ACC112 (cell line): ENCODE data around the gene KCNH8.

ENCODE experiments used
- H2AFZ ChIP-seq: fragments of 200-600 bp; sonication (generic); one replicate; pipeline ENCODE4 v1.6.0; 2017; ENCODE audit warnings: antibody characterized with exemption, low read length; ENCODE audit not compliant: unreplicated experiment
- H3K27ac ChIP-seq: fragments of 200-600 bp; sonication (generic); 2 replicates; pipeline ENCODE4 v1.5.1; 2014; ENCODE audit warnings: low read depth, mild to moderate bottlenecking, antibody characterized with exemption, low read length, moderate library complexity
- H3K27me3 ChIP-seq: fragments of 200-600 bp; sonication (generic); 2 replicates; pipeline ENCODE4 v1.6.1; 2014; ENCODE audit warnings: mild to moderate bottlenecking, antibody characterized with exemption, low read length, moderate library complexity, mixed read lengths; ENCODE audit not compliant: insufficient read depth
- H3K36me3 ChIP-seq: fragments of 200-600 bp; sonication (generic); 2 replicates; pipeline ENCODE4 v1.6.1; 2016; ENCODE audit warnings: mild to moderate bottlenecking, antibody characterized with exemption, low read length, moderate library complexity, mixed read lengths; ENCODE audit not compliant: insufficient read depth
- H3K4me1 ChIP-seq: fragments of 200-600 bp; sonication (generic); one replicate; pipeline ENCODE4 v1.6.1; 2016; ENCODE audit warnings: low read length, mixed read lengths; ENCODE audit not compliant: insufficient read depth, unreplicated experiment, control insufficient read depth
- H3K4me3 ChIP-seq: fragments of 200-600 bp; sonication (generic); 2 replicates; pipeline ENCODE4 v1.5.1; 2014; ENCODE audit warnings: mild to moderate bottlenecking, low read depth, low read length
- H3K79me2 ChIP-seq: fragments of 200-600 bp; sonication (generic); one replicate; pipeline ENCODE4 v1.6.0; 2016; ENCODE audit warnings: low read length; ENCODE audit not compliant: control insufficient read depth, unreplicated experiment, insufficient read depth

KCNH8 gene

DNA sequence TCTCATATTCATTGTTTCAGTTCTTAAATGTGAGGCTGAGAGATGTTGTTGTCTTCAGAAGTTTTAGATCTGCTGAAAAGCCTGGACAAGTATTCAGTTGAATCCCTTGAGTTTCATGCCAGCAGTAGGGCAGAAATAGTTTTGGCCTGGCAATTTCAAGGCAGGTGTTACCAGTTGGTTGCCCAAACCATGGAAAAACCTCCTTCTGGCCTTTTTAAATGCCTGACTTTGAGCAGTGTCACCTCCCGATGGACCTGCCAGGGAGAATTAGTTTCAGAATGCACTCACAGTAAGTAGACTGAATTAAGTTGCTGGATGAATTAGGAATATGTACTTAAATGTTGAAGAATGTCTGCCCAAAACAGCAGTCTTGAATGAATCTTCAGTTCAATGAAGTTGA lies 383.1 kb downstream of the KCNH8 start:
- Histone ChIP-seq H3K4me3 (no peak overlapping the region), H2AFZ (no peak overlapping the region), H3K27me3 (no peaks in the 10 kb centered on the region), H3K36me3 (no peaks in the 10 kb centered on the region), H3K4me1 (no peaks in the 10 kb centered on the region), H3K79me2 (no peaks in the 10 kb centered on the region), H3K27ac (no peak overlapping the region)

GRCh38 chr3:19539518-19540392 lies 391.4 kb downstream of the KCNH8 start:
- Histone ChIP-seq H2AFZ (no peak overlapping the region), H3K4me3 (no peak overlapping the region), H3K27ac (no peak overlapping the region), H3K36me3 (no peaks in the 10 kb centered on the region), H3K27me3 (no peaks in the 10 kb centered on the region), H3K4me1 (no peaks in the 10 kb centered on the region), H3K79me2 (no peaks in the 10 kb centered on the region)

DNA sequence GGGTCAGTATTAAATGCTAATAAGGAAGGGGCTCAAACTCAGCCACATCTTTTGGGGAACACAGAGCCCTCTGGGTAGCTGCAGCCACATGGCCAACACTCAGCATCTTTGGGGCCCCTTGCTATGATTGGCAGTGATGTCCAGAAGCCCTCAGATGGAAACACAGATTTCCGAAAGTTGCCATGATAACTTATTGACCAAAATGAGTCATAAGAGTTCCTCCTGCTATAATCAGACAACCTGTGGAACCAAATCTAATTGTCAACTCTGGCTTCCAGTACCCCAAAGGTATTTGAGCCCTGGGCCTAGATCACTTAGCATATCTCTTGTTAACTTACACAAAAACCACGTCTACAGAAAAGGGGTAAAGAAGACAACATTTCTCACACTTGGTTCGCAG lies 392.2 kb downstream of the KCNH8 start:
- Histone ChIP-seq H3K4me1 (no peaks in the 10 kb centered on the region), H3K27me3 (no peaks in the 10 kb centered on the region), H3K27ac (no peak overlapping the region), H3K79me2 (no peaks in the 10 kb centered on the region), H3K4me3 (no peak overlapping the region), H2AFZ (no peak overlapping the region), H3K36me3 (no peaks in the 10 kb centered on the region)

DNA sequence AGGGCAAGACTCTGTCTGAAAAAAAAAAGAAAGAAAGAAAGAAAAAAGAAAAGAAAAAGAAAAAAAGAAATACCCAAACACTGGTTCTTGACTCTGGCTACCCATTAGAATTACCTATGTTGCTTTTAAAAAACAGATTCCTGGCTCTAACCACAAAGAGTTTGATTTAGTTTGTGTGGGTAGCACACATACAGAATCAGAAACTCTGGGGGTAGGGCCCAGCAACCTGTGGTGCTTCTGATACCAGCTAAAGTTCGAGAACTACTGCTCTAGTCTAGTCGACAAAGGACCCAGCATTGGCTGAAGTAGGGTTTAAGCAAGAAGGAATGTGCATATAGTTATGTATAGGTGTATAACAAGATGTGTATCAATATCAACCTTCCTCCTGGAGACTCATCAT lies 393.0 kb downstream of the KCNH8 start:
- H2AFZ ChIP-seq = no peak overlapping the region
- no peaks in the 10 kb centered on the region for H3K27me3 ChIP-seq
- no peak overlapping the region for H3K27ac ChIP-seq
- H3K79me2 ChIP-seq = no peaks in the 10 kb centered on the region
- no peaks in the 10 kb centered on the region for H3K4me1 ChIP-seq
- no peak overlapping the region for H3K4me3 ChIP-seq
- no peaks in the 10 kb centered on the region for H3K36me3 ChIP-seq

DNA sequence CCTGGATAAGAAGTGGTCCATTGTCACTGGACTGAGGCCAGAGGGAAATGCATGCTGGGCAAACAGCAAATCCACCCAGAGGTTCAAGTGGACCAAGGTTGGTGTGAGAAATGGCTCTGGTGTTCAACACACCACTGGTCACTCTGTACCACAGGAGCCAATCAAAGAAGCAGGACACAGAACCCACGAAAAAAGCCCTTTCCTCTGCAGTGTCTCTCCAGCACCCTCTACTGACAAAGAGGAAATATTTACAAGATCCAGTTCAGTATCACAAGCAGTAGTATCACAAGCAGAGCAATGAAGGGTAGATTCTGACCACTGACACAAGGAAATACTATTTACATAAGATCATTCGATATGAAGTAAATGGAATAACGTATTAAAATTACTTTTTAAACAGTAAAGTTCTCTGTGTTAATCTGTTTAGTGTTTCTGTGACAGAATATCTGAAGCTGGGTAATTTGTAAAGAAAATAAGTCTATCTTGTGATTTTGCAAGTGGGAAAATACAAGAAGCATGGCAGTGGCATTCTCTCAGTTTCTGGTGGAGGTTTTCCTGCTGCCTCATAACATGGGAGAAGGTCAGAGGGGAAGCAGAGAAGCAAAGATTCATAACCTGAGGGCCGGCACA lies 395.0 kb downstream of the KCNH8 start:
- H3K79me2 ChIP-seq = no peaks in the 10 kb centered on the region
- no peaks in the 10 kb centered on the region for H3K27me3 ChIP-seq
- no peak overlapping the region for H3K27ac ChIP-seq
- H2AFZ ChIP-seq = no peak overlapping the region
- H3K4me1 ChIP-seq = no peaks in the 10 kb centered on the region
- no peak overlapping the region for H3K4me3 ChIP-seq
- no peaks in the 10 kb centered on the region for H3K36me3 ChIP-seq

DNA sequence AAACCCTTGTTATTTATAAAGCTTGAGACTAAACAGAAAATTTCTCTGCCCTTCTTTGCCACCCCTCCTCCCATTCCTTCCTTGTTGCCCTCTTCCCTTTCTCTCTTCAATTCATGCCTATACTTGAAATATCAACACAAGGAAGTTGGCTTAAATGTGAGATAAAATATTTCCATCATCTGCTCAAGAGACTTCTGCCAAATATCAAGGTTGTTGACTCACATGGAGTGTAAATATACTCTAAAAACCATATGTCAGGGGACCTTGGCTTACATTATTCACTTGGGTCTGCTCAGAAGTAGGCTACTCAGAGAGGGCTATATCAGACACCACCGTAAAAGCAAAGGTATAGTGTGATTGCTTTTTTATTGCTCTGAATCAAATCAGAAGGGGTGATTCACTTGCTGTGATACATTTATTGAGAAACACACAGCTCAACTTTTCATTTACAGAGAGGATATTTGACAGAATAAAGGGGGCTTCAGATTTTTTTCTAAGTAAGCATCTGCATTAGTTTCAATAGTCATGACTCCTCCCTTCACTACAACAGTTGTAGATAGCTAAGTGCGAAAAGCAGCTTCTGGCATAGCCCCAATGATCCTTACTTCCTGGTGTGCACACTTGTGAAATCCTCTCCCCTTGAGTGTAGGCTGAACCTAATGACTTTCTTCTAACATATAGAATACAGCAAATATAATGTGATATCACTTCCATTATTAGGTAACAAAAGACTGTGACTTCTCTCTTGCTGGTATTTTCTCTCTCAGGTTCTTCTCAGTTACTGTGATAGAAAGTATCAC lies 399.6 kb downstream of the KCNH8 start:
- Histone ChIP-seq H3K4me3 (no peak overlapping the region), H3K36me3 (no peaks in the 10 kb centered on the region), H3K4me1 (no peaks in the 10 kb centered on the region), H2AFZ (no peak overlapping the region), H3K79me2 (no peaks in the 10 kb centered on the region), H3K27ac (no peak overlapping the region), H3K27me3 (no peaks in the 10 kb centered on the region)

GRCh38 chr3:19559724-19560442 lies 411.6 kb downstream of the KCNH8 start:
- Histone ChIP-seq H3K79me2 (no peaks in the 10 kb centered on the region), H3K4me1 (no peaks in the 10 kb centered on the region), H3K4me3 (no peak overlapping the region), H3K27me3 (no peaks in the 10 kb centered on the region), H3K27ac (no peak overlapping the region), H2AFZ (no peak overlapping the region), H3K36me3 (no peaks in the 10 kb centered on the region)

DNA sequence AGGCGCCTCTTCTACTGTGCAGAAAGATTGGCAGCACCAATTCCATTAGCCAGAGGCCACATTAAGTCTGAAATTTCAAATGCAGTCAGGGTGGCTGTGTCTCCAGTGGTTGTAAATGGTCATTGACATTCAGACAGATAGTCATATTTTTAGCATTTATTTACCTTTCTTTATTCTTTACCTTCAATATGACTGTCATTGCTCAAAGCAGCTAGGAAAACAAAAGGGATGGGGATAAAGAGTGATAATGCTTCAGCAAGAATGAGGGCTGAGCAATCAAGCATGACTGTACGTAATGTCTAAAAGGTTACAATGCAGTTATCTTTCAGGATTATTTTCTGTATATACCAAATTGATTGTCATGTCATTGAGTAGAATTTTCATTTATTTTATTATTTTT lies 425.3 kb downstream of the KCNH8 start:
- Histone ChIP-seq H3K27me3 (no peaks in the 10 kb centered on the region), H3K36me3 (no peaks in the 10 kb centered on the region), H3K4me1 (no peaks in the 10 kb centered on the region), H3K27ac (no peak overlapping the region), H2AFZ (no peak overlapping the region), H3K4me3 (no peak overlapping the region), H3K79me2 (no peaks in the 10 kb centered on the region)

GRCh38 chr3:19574268-19574667 lies 426.0 kb downstream of the KCNH8 start:
- no peaks in the 10 kb centered on the region for H3K27me3 ChIP-seq
- no peaks in the 10 kb centered on the region for H3K4me1 ChIP-seq
- no peaks in the 10 kb centered on the region for H3K79me2 ChIP-seq
- H3K36me3 ChIP-seq = no peaks in the 10 kb centered on the region
- no peak overlapping the region for H2AFZ ChIP-seq
- no peak overlapping the region for H3K4me3 ChIP-seq
- no peak overlapping the region for H3K27ac ChIP-seq

GRCh38 chr3:19576343-19576742 lies 428.0 kb downstream of the KCNH8 start:
- no peaks in the 10 kb centered on the region for H3K27me3 ChIP-seq
- H3K79me2 ChIP-seq = no peaks in the 10 kb centered on the region
- no peak overlapping the region for H3K4me3 ChIP-seq
- H2AFZ ChIP-seq = no peak overlapping the region
- no peaks in the 10 kb centered on the region for H3K4me1 ChIP-seq
- no peak overlapping the region for H3K27ac ChIP-seq
- no peaks in the 10 kb centered on the region for H3K36me3 ChIP-seq
